Endodermal cell (in vitro differentiated cells): ENCODE measurements around the gene UTP4. TPM values are rescaled to one million over a fixed set of nuclear protein-coding genes. Genes with fewer than 3 reads are reported as not detected.

Source experiments
- DNase-seq: peaks from one replicate; pipeline ENCODE4 v3.0.0-alpha.2; 2017
- H3K27ac ChIP-seq: 2 replicates; pipeline ENCODE4 v1.5.1; 2013; ENCODE audit warnings: mild to moderate bottlenecking, low read depth, low read length, moderate library complexity
- H3K27me3 ChIP-seq: 2 replicates; pipeline ENCODE4 v1.6.1; 2013; ENCODE audit warnings: mild to moderate bottlenecking, low read length, moderate library complexity; ENCODE audit not compliant: insufficient read depth, control insufficient read depth, poor library complexity, severe bottlenecking
- H3K36me3 ChIP-seq: 2 replicates; pipeline ENCODE4 v1.7.0; 2013; ENCODE audit warnings: mild to moderate bottlenecking, low read length, moderate library complexity; ENCODE audit not compliant: control insufficient read depth, insufficient read depth
- H3K4me1 ChIP-seq: one replicate; pipeline ENCODE4 v1.7.0; 2013; ENCODE audit warnings: low read length; ENCODE audit not compliant: control insufficient read depth, insufficient read depth
- H3K4me3 ChIP-seq: 2 replicates; pipeline ENCODE4 v1.5.1; 2013; ENCODE audit warnings: mild to moderate bottlenecking, low read length, moderate library complexity
- H3K9ac ChIP-seq: 2 replicates; pipeline ENCODE4 v1.6.1; 2013; ENCODE audit warnings: mild to moderate bottlenecking, low read length, moderate library complexity; ENCODE audit not compliant: poor library complexity, severe bottlenecking; ENCODE audit errors: extremely low read depth
- H3K9me3 ChIP-seq: 2 replicates; pipeline ENCODE4 v1.6.1; 2013; ENCODE audit warnings: mild to moderate bottlenecking, low read length, moderate library complexity; ENCODE audit not compliant: control insufficient read depth
- H3K27ac Mint-ChIP-seq: 2 replicates; pipeline ENCODE4 v1.8.0; 2020; ENCODE audit warnings: mixed read lengths
- H3K27me3 Mint-ChIP-seq: 2 replicates; pipeline ENCODE4 v1.8.0; 2021; ENCODE audit warnings: mild to moderate bottlenecking, mixed read lengths; ENCODE audit not compliant: insufficient read depth
- H3K36me3 Mint-ChIP-seq: 2 replicates; pipeline ENCODE4 v1.8.0; 2020; ENCODE audit warnings: low read depth, mixed read lengths
- H3K4me1 Mint-ChIP-seq: 2 replicates; pipeline ENCODE4 v1.8.0; 2020; ENCODE audit warnings: mixed read lengths
- H3K4me3 Mint-ChIP-seq: 2 replicates; pipeline ENCODE4 v1.8.0; 2020; ENCODE audit warnings: mild to moderate bottlenecking, moderate library complexity, mixed read lengths
- H3K9me3 Mint-ChIP-seq: 2 replicates; pipeline ENCODE4 v1.8.0; 2020; ENCODE audit warnings: mild to moderate bottlenecking, mixed read lengths
- CTCF ChIP-seq: fragments of 200-600 bp; sonication (generic); conservative IDR thresholded peaks from 2 replicates; pipeline ENCODE4 v1.5.0; 2021; ENCODE audit warnings: antibody characterized with exemption, mild to moderate bottlenecking
- WGBS, 2 experiments: methylation state at CpG; one replicate each; pipeline versions ENCODE4 v1.1.5 to v1.1.7; 2013; ENCODE audit warnings: missing lambda C conversion rate in 2 of 2, mixed read lengths in 1 of 2; ENCODE audit not compliant: insufficient coverage in 1 of 2, insufficient read length in 1 of 2; 5-methylcytosine and 5-hydroxymethylcytosine counted together
- total RNA-seq, 2 donors: library from RNA; stranded (reverse); fragmentation: NEBNext Ultra II Directional in 1 of 2; extraction: Animal tissue kit (Norgen Biotek cat#: 25700) in 1 of 2; gene quantifications; 2 replicates in 1 of 2; 3 replicates in 1 of 2; pipeline ENCODE4 v1.2.1, GENCODE V29; 2021

Gene UTP4
- total RNA-seq, 2 donors from 2014 or later: 44.1 to 45.3 TPM

GRCh38 chr16:69088684-69089083 lies 43.8 kb upstream of the UTP4 start:
- WGBS, 2 experiments: 83 to 94% methylated on average over 4 of the region's 4 CpGs
- Histone ChIP-seq H3K27ac (no peak overlapping the region), H3K4me3 (no peak overlapping the region), H3K27me3 (no peaks in the 10 kb centered on the region), H3K36me3 (no peaks in the 10 kb centered on the region), H3K9me3 (no peaks in the 10 kb centered on the region), H3K4me1 (peaks cover 11% of the 10 kb centered on the region), H3K9ac (no peak overlapping the region)
- TF ChIP-seq CTCF: no peak
- Mint-ChIP-seq H3K4me1 (peaks cover 22% of the 10 kb centered on the region), H3K27me3 (peaks cover 7% of the 10 kb centered on the region), H3K27ac (no peak overlapping the region), H3K4me3 (no peak overlapping the region), H3K36me3 (peaks cover 5% of the 10 kb centered on the region), H3K9me3 (no peaks in the 10 kb centered on the region)
- peak; percentile 35 for DNase-seq

GRCh38 chr16:69089091-69089910 lies 43.1 kb upstream of the UTP4 start:
- Mint-ChIP-seq H3K4me1 (peaks cover 22% of the 10 kb centered on the region), H3K36me3 (peaks cover 5% of the 10 kb centered on the region), H3K27ac (no peak overlapping the region), H3K9me3 (no peaks in the 10 kb centered on the region), H3K27me3 (peaks cover 8% of the 10 kb centered on the region), H3K4me3 (no peak overlapping the region)
- no peak overlapping the region for H3K27ac ChIP-seq
- H3K36me3 ChIP-seq: no peaks in the 10 kb centered on the region
- no peaks in the 10 kb centered on the region for H3K27me3 ChIP-seq
- H3K4me1 ChIP-seq: peaks cover 11% of the 10 kb centered on the region
- H3K4me3 ChIP-seq: no peak overlapping the region
- no peak overlapping the region for H3K9ac ChIP-seq
- no peaks in the 10 kb centered on the region for H3K9me3 ChIP-seq
- TF ChIP-seq CTCF: peak; percentile 18
- peak; percentile 81 for DNase-seq
- 60 to 71% methylated on average over 14 to 16 of the region's 16 CpGs for WGBS, 2 experiments

GRCh38 chr16:69093974-69094373 lies 38.5 kb upstream of the UTP4 start:
- H3K27ac Mint-ChIP-seq: no peak overlapping the region
- no peak for TF ChIP-seq CTCF

More at GRCh38 chr16:69093974-69094373, 38.5 kb upstream of the UTP4 start:
- H3K36me3 ChIP-seq: no peaks in the 10 kb centered on the region
- no peaks in the 10 kb centered on the region for H3K9me3 ChIP-seq
- Mint-ChIP-seq H3K36me3 (no peaks in the 10 kb centered on the region), H3K9me3 (no peaks in the 10 kb centered on the region), H3K4me1 (peaks cover 18% of the 10 kb centered on the region), H3K27me3 (peaks cover 17% of the 10 kb centered on the region), H3K4me3 (no peak overlapping the region)
- no peak for DNase-seq
- H3K9ac ChIP-seq: no peak overlapping the region
- no peak overlapping the region for H3K27ac ChIP-seq
- no peak overlapping the region for H3K4me3 ChIP-seq
- H3K27me3 ChIP-seq: no peaks in the 10 kb centered on the region
- peaks cover 6% of the 10 kb centered on the region for H3K4me1 ChIP-seq
- 79% methylated on average over 3 of the region's 3 CpGs; no CpG with 5 or more reads in 1 of the 2 experiments for WGBS, 2 experiments
